ENCODE results near the gene WASF3.

WASF3 gene

GRCh38 chr13:26599403-26599802, 41.9 kb downstream of the WASF3 start:
- no peaks in the 10 kb centered on the region for H3K27me3 ChIP-seq (replicated peaks; ENCODE audit: control insufficient read depth, insufficient read depth, low read length)
- H3K4me3 ChIP-seq (replicated peaks; ENCODE audit: low read depth, low read length) = no peak overlapping the region
- TF ChIP-seq, protein P1, sequence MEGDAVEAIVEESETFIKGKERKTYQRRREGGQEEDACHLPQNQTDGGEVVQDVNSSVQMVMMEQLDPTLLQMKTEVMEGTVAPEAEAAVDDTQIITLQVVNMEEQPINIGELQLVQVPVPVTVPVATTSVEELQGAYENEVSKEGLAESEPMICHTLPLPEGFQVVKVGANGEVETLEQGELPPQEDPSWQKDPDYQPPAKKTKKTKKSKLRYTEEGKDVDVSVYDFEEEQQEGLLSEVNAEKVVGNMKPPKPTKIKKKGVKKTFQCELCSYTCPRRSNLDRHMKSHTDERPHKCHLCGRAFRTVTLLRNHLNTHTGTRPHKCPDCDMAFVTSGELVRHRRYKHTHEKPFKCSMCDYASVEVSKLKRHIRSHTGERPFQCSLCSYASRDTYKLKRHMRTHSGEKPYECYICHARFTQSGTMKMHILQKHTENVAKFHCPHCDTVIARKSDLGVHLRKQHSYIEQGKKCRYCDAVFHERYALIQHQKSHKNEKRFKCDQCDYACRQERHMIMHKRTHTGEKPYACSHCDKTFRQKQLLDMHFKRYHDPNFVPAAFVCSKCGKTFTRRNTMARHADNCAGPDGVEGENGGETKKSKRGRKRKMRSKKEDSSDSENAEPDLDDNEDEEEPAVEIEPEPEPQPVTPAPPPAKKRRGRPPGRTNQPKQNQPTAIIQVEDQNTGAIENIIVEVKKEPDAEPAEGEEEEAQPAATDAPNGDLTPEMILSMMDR (IDR thresholded peaks at IDR 0.05; ENCODE audit: insufficient read depth, low read length, poor library complexity, severe bottlenecking) = no peak
- H3K36me3 ChIP-seq (ENCODE audit: control insufficient read depth, insufficient read depth, low read length) = no peaks in the 10 kb centered on the region
- no peak for DNase-seq (ENCODE audit: extremely low read depth, insufficient read length)

DNA sequence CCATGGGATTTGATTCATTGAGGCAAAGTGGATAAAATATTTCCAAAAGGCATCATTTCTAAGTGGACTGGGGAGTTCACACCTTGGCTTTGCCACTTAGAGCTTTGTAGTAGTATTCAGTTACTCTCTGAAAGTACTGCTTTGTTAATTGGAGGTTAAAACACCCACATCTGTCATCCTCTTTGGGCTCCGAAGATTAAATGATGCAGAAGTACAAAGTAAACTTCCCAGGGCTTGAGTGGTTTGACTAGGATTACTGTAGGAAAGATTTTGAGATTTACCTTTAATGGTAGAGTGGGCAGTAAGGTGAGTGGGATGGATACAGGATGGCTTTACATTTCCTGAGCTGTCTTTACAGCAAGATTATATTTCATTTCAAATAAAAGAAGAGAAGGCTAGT, 42.4 kb downstream of the WASF3 start:
- no peak overlapping the region for H3K4me3 ChIP-seq (replicated peaks; ENCODE audit: low read depth, low read length)
- TF ChIP-seq, protein P1 (IDR thresholded peaks at IDR 0.05; ENCODE audit: insufficient read depth, low read length, poor library complexity, severe bottlenecking) = no peak
- H3K27me3 ChIP-seq (replicated peaks; ENCODE audit: control insufficient read depth, insufficient read depth, low read length) = no peaks in the 10 kb centered on the region
- no peak for DNase-seq (ENCODE audit: extremely low read depth, insufficient read length)
- H3K36me3 ChIP-seq (ENCODE audit: control insufficient read depth, insufficient read depth, low read length) = no peaks in the 10 kb centered on the region

- TF ChIP-seq, protein P1 (IDR thresholded peaks at IDR 0.05; ENCODE audit: insufficient read depth, low read length, poor library complexity, severe bottlenecking) = no peak
- H3K4me3 ChIP-seq (replicated peaks; ENCODE audit: low read depth, low read length) = no peak overlapping the region
- H3K27me3 ChIP-seq (replicated peaks; ENCODE audit: control insufficient read depth, insufficient read depth, low read length) = no peaks in the 10 kb centered on the region
- no peaks in the 10 kb centered on the region for H3K36me3 ChIP-seq (ENCODE audit: control insufficient read depth, insufficient read depth, low read length)
- DNase-seq (ENCODE audit: extremely low read depth, insufficient read length) = no peak
These were observed 42.9 kb downstream of the WASF3 start for GRCh38 chr13:26600343-26600742.

GRCh38 chr13:26601669-26602068, 44.2 kb downstream of the WASF3 start:
- DNase-seq (ENCODE audit: extremely low read depth, insufficient read length) = peak; percentile 13
- H3K27me3 ChIP-seq (replicated peaks; ENCODE audit: control insufficient read depth, insufficient read depth, low read length) = no peaks in the 10 kb centered on the region
- H3K36me3 ChIP-seq (ENCODE audit: control insufficient read depth, insufficient read depth, low read length) = no peaks in the 10 kb centered on the region
- TF ChIP-seq, protein P1 (IDR thresholded peaks at IDR 0.05; ENCODE audit: insufficient read depth, low read length, poor library complexity, severe bottlenecking) = no peak
- H3K4me3 ChIP-seq (replicated peaks; ENCODE audit: low read depth, low read length) = no peak overlapping the region

DNA sequence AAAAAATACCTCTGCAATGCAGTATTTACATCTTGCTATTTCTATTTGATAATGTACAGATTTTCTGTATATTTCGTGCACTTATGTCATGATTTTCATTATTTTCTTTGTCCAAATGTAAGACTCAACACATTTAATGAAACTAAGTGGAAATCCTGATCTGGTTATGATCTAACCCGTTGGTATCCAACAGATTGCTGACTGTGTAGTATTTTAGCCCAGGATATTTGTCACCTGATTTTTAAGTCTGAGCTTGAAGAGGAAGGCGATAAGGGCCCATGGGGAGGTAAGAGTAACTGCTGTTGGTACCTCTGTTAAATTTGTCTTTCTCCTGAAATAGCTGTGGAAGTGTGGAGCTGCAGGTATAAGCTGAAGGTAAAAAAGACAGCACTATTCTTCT, 45.3 kb downstream of the WASF3 start:
- Histone ChIP-seq H3K4me3 (replicated peaks; ENCODE audit: low read depth, low read length) (no peak overlapping the region), H3K27me3 (replicated peaks; ENCODE audit: control insufficient read depth, insufficient read depth, low read length) (no peaks in the 10 kb centered on the region), H3K36me3 (ENCODE audit: control insufficient read depth, insufficient read depth, low read length) (no peaks in the 10 kb centered on the region)
- DNase-seq (ENCODE audit: extremely low read depth, insufficient read length) = no peak
- TF ChIP-seq, protein P1 (IDR thresholded peaks at IDR 0.05; ENCODE audit: insufficient read depth, low read length, poor library complexity, severe bottlenecking) = no peak

All from GM06990 (cell line).